Non-pigmented ciliary epithelial cell (primary cell): ENCODE measurements around the gene CAMKK1.
"Not testable (repeated sequence)": the region's sequence is repeated elsewhere in the genome, so short reads cannot be mapped to it uniquely, and the experiment has no call there.

ENCODE experiments used
- DNase-seq: peaks from one replicate; pipeline ENCODE4 v3.0.0-alpha.2; 2010; ENCODE audit warnings: low read depth

Gene CAMKK1

GRCh38 chr17:3845621-3846436, 47.0 kb downstream of the CAMKK1 start, which contains the start of gene NCBP3:
TSS of gene NCBP3 (minus strand) at chr17:3846246. CDS start at chr17:3846223, 23 bp downstream.
- DNase-seq, result no peak

DNA sequence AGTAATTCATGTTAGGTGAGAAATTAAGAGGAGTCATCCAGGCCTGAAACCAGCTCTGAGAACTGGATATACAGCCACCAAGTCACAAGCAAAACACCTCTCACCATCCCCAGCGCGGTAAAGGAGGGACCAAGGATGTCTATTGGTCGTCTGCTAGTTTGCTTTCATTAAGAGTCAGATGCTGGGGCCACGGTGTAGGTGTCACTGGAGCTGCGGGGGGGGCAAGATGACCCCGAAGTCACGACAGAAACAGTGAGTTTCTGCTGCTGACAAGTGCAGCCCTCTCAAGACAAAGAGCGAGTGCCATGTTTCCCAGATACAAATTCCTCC, 47.6 kb downstream of the CAMKK1 start:
- no peak for DNase-seq

DNA sequence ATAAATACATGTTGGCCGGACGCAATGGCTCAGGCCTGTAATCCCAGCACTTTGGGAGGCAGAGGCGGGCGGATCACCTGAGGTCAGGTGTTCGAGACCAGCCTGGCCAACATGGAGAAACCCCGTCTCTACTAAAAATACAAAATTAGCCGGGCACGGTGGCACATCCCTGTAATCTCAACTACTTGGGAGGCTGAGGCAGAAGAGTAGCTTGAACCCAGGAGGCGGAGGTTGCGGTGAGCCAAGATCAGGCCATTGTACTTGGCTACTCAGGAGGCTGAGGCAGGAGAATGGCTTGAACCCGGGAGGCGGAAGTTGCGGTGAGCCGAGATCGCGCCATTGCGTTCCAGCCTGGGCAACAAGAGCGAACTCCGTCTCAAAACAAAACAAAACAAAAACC, 48.3 kb downstream of the CAMKK1 start:
- DNase-seq, result not testable (repeated sequence)

DNA sequence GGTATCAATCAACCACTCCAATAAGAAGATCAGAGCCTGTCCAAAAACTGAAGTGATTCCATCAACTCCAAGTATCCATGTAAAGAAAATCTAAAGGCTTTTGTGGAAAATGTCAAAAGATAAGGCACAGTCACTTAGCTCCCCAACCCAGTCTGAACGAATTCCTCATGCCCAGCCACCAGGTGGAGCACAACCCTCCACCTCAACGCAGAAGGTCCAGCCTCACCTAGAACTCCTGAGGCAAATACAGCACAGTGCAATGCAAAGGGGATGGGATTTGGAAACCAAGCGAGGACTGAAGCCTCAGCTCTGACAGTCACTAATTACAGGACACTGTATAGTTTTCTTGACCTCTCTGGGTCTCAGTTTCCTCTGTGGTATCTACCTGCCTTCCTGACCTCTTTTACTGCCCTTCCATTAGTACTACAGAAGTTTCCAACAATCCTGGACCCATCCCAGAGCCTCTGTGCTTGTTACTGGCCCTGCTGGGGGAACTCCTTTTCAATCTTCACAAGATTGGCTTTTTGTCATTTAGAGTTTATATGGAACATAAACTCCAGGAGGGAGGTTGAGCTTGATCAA, 48.8 kb downstream of the CAMKK1 start:
- no peak for DNase-seq

DNA sequence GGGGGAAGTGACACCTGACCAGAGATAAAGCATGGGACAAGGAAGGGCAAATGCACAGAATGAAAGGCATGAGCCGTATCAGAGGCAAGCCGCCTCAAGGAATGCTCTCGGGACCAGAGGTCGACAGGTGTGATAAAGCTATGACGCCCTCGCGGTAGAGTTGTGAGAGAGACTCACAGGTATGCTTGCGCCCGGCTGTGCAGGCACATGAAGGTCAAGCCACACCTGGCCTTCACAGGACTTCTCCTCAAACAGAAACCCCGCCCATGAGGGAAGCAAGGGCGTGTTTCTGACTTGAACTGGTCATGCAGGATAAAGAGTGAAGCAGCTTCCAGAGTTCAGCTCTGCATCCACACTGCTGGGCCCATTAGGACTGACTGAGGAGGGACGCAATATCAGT, 54.6 kb downstream of the CAMKK1 start:
- DNase-seq, result no peak

GRCh38 chr17:3836551-3836950, 56.3 kb downstream of the CAMKK1 start:
- DNase-seq, result no peak

- DNase-seq, result no peak
These were observed 57.2 kb downstream of the CAMKK1 start for GRCh38 chr17:3835410-3836229.

- DNase-seq, result no peak
These were observed 58.0 kb downstream of the CAMKK1 start for GRCh38 chr17:3834811-3835210.

- no peak for DNase-seq
These were observed 64.0 kb downstream of the CAMKK1 start for GRCh38 chr17:3828852-3829232.

- no peak for DNase-seq
These were observed 64.6 kb downstream of the CAMKK1 start for GRCh38 chr17:3828151-3828851.

DNA sequence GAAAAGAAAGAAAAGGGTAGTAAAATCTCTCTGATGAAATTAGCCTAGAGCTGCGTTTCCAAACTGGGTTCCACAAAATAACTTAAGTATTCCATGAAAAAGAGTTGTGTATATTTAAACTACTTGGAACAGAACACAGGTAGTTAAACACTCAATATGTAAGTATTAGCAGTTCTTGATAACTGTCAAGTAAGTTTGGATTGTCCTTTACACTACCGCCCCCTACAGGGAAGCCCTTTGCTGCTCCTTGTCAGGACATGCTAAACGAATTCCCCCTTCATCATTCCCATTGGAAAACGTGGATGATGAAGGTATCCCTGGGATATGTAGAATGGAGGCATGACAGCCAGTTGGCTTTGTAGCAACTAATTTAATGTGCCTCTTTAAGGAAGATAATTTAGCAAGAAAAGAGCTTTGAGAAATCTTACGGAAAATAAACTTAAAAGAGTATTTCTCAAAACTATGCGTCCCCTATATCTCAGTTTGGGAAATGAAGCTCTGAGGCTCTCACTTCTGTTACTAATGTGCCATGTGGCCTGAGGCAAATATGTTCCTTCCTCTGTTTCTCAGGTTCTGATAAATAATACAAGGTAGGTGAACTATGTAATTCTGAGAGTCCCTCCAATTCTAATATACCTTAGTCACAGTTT, 65.6 kb downstream of the CAMKK1 start:
- DNase-seq, result no peak

DNA sequence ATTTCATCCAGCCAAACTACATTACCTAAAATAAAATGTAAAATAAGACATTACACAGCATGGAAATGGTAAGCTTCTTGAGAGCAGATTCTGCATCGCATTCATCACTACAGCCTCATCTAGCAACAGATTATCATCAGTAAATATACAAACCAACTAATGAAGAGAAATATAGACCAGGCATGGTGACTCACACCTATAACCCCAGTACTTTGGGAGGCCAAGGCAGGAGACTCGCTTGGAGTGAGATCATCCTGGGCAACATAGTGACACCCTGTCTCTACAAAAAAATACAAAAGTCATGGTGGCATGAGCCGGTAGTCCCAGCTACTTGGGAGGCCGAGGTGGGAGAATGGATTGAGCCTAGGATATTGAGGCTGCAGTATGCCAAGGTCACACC, 66.7 kb downstream of the CAMKK1 start:
- no peak for DNase-seq

DNA sequence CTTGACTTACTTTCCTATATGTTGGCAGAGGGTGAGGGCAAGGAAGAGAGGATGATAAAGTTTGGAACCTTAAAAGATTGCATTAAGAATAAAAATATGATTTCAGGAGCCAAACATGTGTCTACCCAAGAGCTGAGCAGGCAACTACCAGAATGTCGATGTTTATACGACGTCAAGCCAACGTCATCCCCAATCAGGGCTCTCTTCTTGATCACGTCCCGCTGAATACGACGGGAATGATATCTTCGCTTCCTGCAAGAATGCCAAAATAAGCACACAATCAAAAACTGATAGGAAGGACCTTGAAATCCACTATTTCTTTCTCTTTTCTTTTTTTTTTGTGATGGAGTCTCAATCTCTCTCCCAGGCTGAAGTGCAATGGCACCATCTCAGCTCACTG, 71.8 kb downstream of the CAMKK1 start:
- DNase-seq, result no peak

GRCh38 chr17:3818786-3819185, 74.1 kb downstream of the CAMKK1 start:
- no peak for DNase-seq

- DNase-seq, result no peak
These were observed 74.8 kb downstream of the CAMKK1 start for GRCh38 chr17:3817851-3818605.

- no peak for DNase-seq
These were observed 76.9 kb downstream of the CAMKK1 start for GRCh38 chr17:3815925-3816324.

GRCh38 chr17:3815122-3815521, 77.7 kb downstream of the CAMKK1 start:
- no peak for DNase-seq

DNA sequence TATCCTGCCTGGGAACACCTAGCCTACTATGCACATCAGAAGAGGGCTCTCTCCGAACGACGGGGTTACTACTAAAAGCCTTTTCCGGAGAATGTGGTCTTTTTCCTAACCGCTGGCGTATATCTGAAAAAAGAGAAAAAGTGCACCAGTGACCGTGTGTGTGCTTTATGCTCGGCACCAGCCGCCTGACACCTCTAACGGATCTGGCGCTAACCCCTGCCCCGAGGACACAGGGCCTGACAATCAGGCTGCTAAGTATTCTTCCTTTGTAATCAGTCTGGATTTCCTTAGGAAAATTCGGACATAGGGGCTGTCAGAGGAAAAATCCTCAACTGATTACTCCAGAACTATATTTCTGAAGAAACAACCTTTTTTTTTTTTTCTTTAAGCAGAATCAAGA, 78.5 kb downstream of the CAMKK1 start:
- no peak for DNase-seq

DNA sequence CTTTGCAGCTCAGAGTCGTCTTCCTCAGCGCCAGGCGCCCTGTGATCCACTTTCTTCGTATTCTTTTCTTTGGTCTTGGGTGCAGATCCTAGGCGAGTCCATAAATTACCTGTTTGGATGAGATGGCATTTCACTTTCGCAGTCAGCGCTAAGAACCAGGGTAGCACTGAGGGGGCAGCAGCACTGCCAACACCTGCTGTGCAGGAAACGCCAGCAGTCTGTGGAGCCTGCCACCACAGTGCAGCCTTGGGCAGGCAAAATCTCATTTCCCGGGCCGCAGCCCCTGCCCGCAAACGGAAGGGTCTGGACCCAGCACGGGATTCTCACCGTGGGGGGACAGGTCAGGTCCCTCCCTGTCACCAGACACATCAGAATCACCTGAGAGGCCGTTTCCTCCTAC, 79.7 kb downstream of the CAMKK1 start:
- no peak for DNase-seq

GRCh38 chr17:3812771-3813170, 80.1 kb downstream of the CAMKK1 start:
- DNase-seq, result no peak

DNA sequence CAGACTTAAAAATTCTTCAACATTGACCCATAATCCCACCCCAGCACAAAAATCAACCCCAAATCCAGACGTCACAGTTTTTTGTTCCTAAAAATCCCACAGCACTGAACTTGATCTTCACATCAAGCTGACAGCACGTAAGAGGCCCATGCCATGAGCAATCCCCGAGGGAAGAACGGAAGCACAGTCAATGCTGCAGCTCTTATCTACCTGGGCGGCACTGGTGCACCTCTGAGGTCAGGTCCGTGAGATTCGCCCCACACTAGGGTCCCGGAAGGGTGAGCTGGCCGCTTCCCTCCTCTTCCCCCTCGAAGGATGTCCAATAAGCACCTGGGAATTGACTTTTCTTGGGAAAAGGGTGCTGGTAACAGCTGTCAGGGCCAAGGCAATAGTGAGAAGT, 80.6 kb downstream of the CAMKK1 start:
- DNase-seq, result no peak
